GM23248 (cell line): ENCODE measurements around the gene UCK2.

Source experiments
- EZH2 ChIP-seq: fragments of 200-600 bp; sonication (generic); IDR thresholded peaks from 2 replicates; pipeline ENCODE4 v1.6.1; 2018; ENCODE audit warnings: antibody characterized with exemption, mild to moderate bottlenecking; ENCODE audit not compliant: insufficient read depth, poor library complexity, severe bottlenecking
- EZH2phosphoT487 ChIP-seq: fragments of 200-600 bp; sonication (generic); IDR thresholded peaks from 2 replicates; pipeline ENCODE4 v1.6.1; 2018; ENCODE audit warnings: antibody characterized with exemption, moderate library complexity, mild to moderate bottlenecking, low read depth; ENCODE audit not compliant: insufficient read depth

DNA sequence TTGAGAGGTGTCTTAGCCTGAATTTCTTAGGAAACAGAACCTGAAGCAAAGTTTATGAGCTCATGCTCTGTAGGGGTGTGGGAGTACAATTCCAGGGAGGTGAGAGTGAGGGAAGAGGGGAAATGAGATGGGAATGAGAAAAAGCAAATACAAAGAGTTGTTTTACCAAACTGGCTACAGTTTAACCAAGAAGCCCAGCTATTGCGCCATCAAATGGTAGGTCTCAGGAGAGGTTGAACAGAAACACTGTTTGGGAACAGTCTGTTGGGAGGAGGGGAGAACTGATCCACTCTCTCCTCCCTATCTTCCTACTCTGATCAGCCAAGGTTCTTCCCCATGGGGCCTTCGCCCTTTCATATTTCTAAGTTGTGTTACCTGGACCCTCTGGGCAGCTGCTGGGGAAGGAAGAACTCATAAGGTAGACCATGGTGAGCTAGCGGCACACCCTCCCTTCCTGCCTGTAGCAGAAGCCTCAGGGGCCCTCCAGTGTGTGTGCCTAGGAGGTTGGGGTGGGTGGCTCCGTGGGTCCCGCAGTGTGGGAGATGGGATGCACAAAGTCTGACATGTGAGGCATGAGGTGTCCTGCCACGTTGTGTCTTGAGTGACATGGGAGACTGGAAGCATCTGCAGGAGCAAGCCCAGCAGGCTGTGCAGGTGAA, 120.5 kb downstream of the UCK2 start:
- TF ChIP-seq EZH2phosphoT487, result no peak
- TF ChIP-seq EZH2, result no peak
